ENCODE measurements around the gene NFATC3. TPM values are rescaled to one million over a fixed set of nuclear protein-coding genes. Genes with fewer than 3 reads are reported as not detected.
A peak's percentile ranks its signal among the peaks of the same experiment; 100 is the strongest.

Gene NFATC3
- total and polyA plus RNA-seq, 2 donors (not counting 1 experiment from before 2014, with no cell fraction given): 33.4 to 115 TPM

DNA sequence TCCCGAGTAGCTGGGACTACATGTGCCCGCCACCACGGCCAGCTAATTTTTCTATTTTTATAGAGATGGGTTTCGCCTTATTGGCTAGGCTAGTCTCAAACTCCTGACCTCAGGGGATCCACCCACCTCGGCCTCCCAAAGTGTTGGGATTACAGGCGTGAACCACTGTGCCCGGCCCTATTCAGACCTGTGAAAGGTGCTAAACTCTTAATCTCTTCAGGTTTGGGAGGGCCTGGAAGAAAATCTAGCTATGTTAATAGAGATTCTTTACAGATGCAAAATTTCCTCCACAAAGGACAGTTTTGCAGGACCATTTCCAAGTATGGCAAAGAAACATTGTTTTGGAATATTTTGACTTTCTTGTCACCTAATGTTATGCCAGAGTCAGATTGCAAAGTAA, 156.9 kb downstream of the NFATC3 start:
- Histone ChIP-seq H3K27ac (ENCODE audit: low read length in 2 of 2) (no peak overlapping the region), H3K4me2 (replicated peaks; ENCODE audit: low read depth, low read length, poor library complexity, severe bottlenecking) (no peak overlapping the region), H3K9ac (ENCODE audit: low read length) (no peak overlapping the region), H3K36me3 (replicated peaks in 1 of 2; ENCODE audit: control extremely low read depth in 1 of 2, control insufficient read depth in 1 of 2, extremely low read depth in 1 of 2, insufficient read depth in 2 of 2, low read length in 1 of 2) (no peaks in the 10 kb centered on the region), H4K20me1 (ENCODE audit: control insufficient read depth, insufficient read depth, low read length, poor library complexity, severe bottlenecking) (peaks cover 9% of the 10 kb centered on the region), H3K79me2 (ENCODE audit: control insufficient read depth, insufficient read depth, low read length) (peaks cover 19% of the 10 kb centered on the region), H2AFZ (ENCODE audit: insufficient read depth, low read depth, low read length, poor library complexity, severe bottlenecking) (no peak overlapping the region), H3K4me1 (ENCODE audit: control insufficient read depth in 2 of 2, insufficient read depth in 2 of 2, low read length in 2 of 2) (peaks cover 31 to 51% of the 10 kb centered on the region in 2 donors), H3K9me3 (ENCODE audit: control extremely low read depth in 1 of 3, control insufficient read depth in 2 of 3, insufficient read depth in 1 of 3, low read length in 2 of 3) (peaks cover 0 to 3% (median 0%) of the 10 kb centered on the region in 3 donors), H3K4me3 (ENCODE audit: control extremely low read depth in 1 of 5, extremely low read depth in 1 of 5, insufficient read depth in 1 of 5, low read depth in 2 of 5, low read length in 4 of 5) (no peak overlapping the region), H3K27me3 (replicated peaks in 1 of 4; ENCODE audit: control extremely low read depth in 1 of 4, control insufficient read depth in 3 of 4, insufficient read depth in 4 of 4, low read length in 3 of 4) (no peaks in the 10 kb centered on the region)
- intact Hi-C loops (cut with micrococcal nuclease): no loop called here
- DNase-seq (no peak), ATAC-seq (ENCODE audit: low read depth) (no peak)
- Mint-ChIP-seq H3K27ac (no peak overlapping the region), H3K4me3 (no peak overlapping the region), H3K27me3 (no peaks in the 10 kb centered on the region), H3K9me3 (ENCODE audit: insufficient read depth) (no peaks in the 10 kb centered on the region), H3K4me1 (peaks cover 40% of the 10 kb centered on the region)
- CTCF ChIA-PET: interaction anchor here (0.7 to 9.1 kb wide), 10 partner anchors 12 to 86 kb away, joined by 3 to 109 read pairs (median 6); no protein-coding TSS in a partner anchor
- TF ChIP-seq, protein P1, sequence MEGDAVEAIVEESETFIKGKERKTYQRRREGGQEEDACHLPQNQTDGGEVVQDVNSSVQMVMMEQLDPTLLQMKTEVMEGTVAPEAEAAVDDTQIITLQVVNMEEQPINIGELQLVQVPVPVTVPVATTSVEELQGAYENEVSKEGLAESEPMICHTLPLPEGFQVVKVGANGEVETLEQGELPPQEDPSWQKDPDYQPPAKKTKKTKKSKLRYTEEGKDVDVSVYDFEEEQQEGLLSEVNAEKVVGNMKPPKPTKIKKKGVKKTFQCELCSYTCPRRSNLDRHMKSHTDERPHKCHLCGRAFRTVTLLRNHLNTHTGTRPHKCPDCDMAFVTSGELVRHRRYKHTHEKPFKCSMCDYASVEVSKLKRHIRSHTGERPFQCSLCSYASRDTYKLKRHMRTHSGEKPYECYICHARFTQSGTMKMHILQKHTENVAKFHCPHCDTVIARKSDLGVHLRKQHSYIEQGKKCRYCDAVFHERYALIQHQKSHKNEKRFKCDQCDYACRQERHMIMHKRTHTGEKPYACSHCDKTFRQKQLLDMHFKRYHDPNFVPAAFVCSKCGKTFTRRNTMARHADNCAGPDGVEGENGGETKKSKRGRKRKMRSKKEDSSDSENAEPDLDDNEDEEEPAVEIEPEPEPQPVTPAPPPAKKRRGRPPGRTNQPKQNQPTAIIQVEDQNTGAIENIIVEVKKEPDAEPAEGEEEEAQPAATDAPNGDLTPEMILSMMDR (IDR thresholded peaks at IDR 0.05): no peak
- no peak for TF ChIP-seq EZH2 (IDR thresholded peaks at IDR 0.05; ENCODE audit: borderline replicate concordance, insufficient read depth, low read depth, low read length, poor library complexity, severe bottlenecking)
- 96% methylated on average over 7 of the region's 7 CpGs for WGBS (ENCODE audit: insufficient coverage)
- POLR2A ChIA-PET: no interaction called here

DNA sequence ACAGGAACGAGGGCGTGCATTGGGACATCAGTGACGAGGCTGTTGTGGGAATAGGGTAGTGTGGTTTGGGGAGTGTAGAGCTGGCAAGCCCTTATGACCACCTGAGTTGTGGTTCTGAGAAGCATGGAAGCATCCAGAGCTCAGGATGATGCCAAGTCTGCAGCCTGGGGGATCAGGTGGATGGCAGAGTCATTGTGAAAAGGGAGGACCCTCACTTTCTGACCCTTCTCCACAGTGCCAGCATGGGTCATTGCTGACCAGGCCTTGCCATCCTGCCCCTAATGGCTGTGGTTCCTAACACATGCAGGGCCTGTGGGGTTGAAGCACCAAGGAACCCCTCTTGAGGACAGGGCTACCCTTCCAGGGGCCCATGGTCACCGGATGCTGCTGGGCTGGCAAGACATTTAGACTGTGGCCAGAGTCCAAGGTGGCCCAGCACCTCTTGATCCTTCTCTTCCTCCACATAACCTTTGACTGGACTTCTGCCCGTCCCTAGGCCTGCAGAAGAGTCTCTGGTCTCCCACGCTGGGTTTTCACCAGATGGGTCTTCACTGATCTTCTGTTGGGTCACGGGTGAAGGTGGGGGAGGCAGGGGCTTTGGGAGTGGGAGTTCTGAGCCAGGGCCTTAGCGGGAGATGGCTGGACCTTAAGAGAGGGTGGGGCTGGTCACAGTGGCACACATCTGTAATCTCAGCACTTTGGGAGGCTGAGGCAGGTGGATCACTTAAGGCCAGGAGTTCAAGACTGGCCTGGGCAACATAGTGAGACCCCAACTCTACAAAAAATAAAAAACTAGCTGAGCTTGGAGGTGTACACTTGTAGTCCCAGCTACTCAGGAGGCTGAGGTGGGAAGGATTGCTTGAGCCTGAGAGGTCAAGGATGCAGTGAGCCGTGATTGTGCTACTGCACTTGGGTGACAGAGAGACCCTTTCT, 158.0 kb downstream of the NFATC3 start:
- Histone ChIP-seq H3K27ac (ENCODE audit: low read length in 2 of 2) (no peak overlapping the region), H4K20me1 (ENCODE audit: control insufficient read depth, insufficient read depth, low read length, poor library complexity, severe bottlenecking) (peaks cover 9% of the 10 kb centered on the region), H3K9ac (ENCODE audit: low read length) (no peak overlapping the region), H3K4me3 (ENCODE audit: control extremely low read depth in 1 of 5, extremely low read depth in 1 of 5, insufficient read depth in 1 of 5, low read depth in 2 of 5, low read length in 4 of 5) (no peak overlapping the region), H3K9me3 (ENCODE audit: control extremely low read depth in 1 of 3, control insufficient read depth in 2 of 3, insufficient read depth in 1 of 3, low read length in 2 of 3) (no peaks in the 10 kb centered on the region), H3K27me3 (replicated peaks in 1 of 4; ENCODE audit: control extremely low read depth in 1 of 4, control insufficient read depth in 3 of 4, insufficient read depth in 4 of 4, low read length in 3 of 4) (no peaks in the 10 kb centered on the region), H3K4me2 (replicated peaks; ENCODE audit: low read depth, low read length, poor library complexity, severe bottlenecking) (no peak overlapping the region), H3K36me3 (replicated peaks in 1 of 2; ENCODE audit: control extremely low read depth in 1 of 2, control insufficient read depth in 1 of 2, extremely low read depth in 1 of 2, insufficient read depth in 2 of 2, low read length in 1 of 2) (no peaks in the 10 kb centered on the region), H3K79me2 (ENCODE audit: control insufficient read depth, insufficient read depth, low read length) (peaks cover 30% of the 10 kb centered on the region), H3K4me1 (ENCODE audit: control insufficient read depth in 2 of 2, insufficient read depth in 2 of 2, low read length in 2 of 2) (peaks cover 38 to 50% of the 10 kb centered on the region in 2 donors), H2AFZ (ENCODE audit: insufficient read depth, low read depth, low read length, poor library complexity, severe bottlenecking) (no peak overlapping the region)
- Mint-ChIP-seq H3K4me3 (peak overlapping the region; percentile 45), H3K9me3 (ENCODE audit: insufficient read depth) (no peaks in the 10 kb centered on the region), H3K27ac (no peak overlapping the region), H3K4me1 (peaks cover 39% of the 10 kb centered on the region), H3K27me3 (no peaks in the 10 kb centered on the region)
- WGBS (ENCODE audit: insufficient coverage): 86% methylated on average over 6 of the region's 9 CpGs
- ChIA-PET CTCF (interaction anchor here (0.6 to 9.1 kb wide), 10 partner anchors 13 to 730 kb away, joined by 3 to 109 read pairs (median 6); no protein-coding TSS in a partner anchor), POLR2A (interaction anchor here (0.7 kb wide), 3 partner anchors 12 to 945 kb away, joined by 3 to 10 read pairs (median 7); no protein-coding TSS in a partner anchor)
- intact Hi-C loops (cut with micrococcal nuclease): no loop called here
- no peak for DNase-seq
- TF ChIP-seq EZH2 (IDR thresholded peaks at IDR 0.05; ENCODE audit: borderline replicate concordance, insufficient read depth, low read depth, low read length, poor library complexity, severe bottlenecking): no peak
- TF ChIP-seq, protein P1 (IDR thresholded peaks at IDR 0.05): no peak
- no peak for ATAC-seq (ENCODE audit: low read depth)

Measured in B cell (primary cell).